Stomach (tissue), 9 donors: ENCODE data around the gene TXLNG. TPM values are rescaled to one million over a fixed set of nuclear protein-coding genes. Genes with fewer than 3 reads are reported as not detected.

Experiments
- DNase-seq, 2 donors: peaks; one replicate each; pipeline versions ENCODE4 v3.0.0 to v3.0.0-alpha.2; 2013 to 2019
- H3K27ac ChIP-seq, 5 donors: fragments of 200-600 bp in 4 of 5; sonication (generic) in 4 of 5; one replicate each; pipeline ENCODE4 v1.5.1; 2013 to 2019; ENCODE audit warnings: mild to moderate bottlenecking in 1 of 5, moderate library complexity in 1 of 5
- H3K27me3 ChIP-seq, 3 donors: fragments of 200-600 bp; sonication (generic); one replicate each; pipeline ENCODE4 v1.5.1; 2017 to 2019; ENCODE audit warnings: mixed run types in 1 of 3
- H3K36me3 ChIP-seq, 4 donors: fragments of 200-600 bp; sonication (generic); 1 replicate in 3 of 4; 2 replicates in 1 of 4; pipeline ENCODE4 v1.5.1; 2016 to 2019
- H3K4me1 ChIP-seq, 4 donors: fragments of 200-600 bp; sonication (generic); one replicate each; pipeline ENCODE4 v1.5.1; 2016 to 2019
- H3K4me3 ChIP-seq, 4 donors: fragments of 200-600 bp; sonication (generic) in 3 of 4; one replicate each; pipeline ENCODE4 v1.5.1; 2016 to 2019; ENCODE audit warnings: mild to moderate bottlenecking in 1 of 4
- H3K9me3 ChIP-seq, 4 donors: fragments of 200-600 bp; sonication (generic); one replicate each; pipeline ENCODE4 v1.5.1; 2016 to 2019
- EP300 ChIP-seq: sonication (generic); formaldehyde crosslinking; IDR thresholded peaks from one replicate; pipeline ENCODE4 v1.6.1; 2017; ENCODE audit warnings: antibody characterized with exemption
- POLR2A ChIP-seq, 4 donors: fragments of 450-650 bp; IDR thresholded peaks; one replicate each; pipeline ENCODE4 v1.6.1; 2016; ENCODE audit warnings: antibody characterized with exemption in 4 of 4, control low read depth in 2 of 4, mild to moderate bottlenecking in 1 of 4, moderate library complexity in 1 of 4
- POLR2AphosphoS5 ChIP-seq, 3 donors: sonication (generic); formaldehyde crosslinking; IDR thresholded peaks; one replicate each; pipeline ENCODE4 v1.6.1; 2016; ENCODE audit warnings: antibody characterized with exemption in 3 of 3
- WGBS, 5 donors: extraction: QIAGEN DNeasy Blood & Tissue Kit in 3 of 5; methylation state at CpG; one replicate each; pipeline versions ENCODE4 v1.1.5 to v1.1.7; 2013 to 2018; 5-methylcytosine and 5-hydroxymethylcytosine counted together
- intact Hi-C: fragments of 100-400 bp; cut with DNase I; formaldehyde crosslinking; loops from one replicate; pipeline ENCODE4 v1.15.1; 2023; ENCODE audit warnings: low total_unique reads
- polyA plus RNA-seq, 3 donors: library from polyadenylated mRNA; stranded (reverse); fragments of 200-250 nt; gene quantifications; one replicate each; pipeline ENCODE4 v1.2.3, GENCODE V29; 2013
- total RNA-seq, 5 donors: library from RNA; depleted of rRNA; stranded (reverse); fragments of >200 nt; gene quantifications; one replicate each; pipeline versions ENCODE4 v1.1.0 to v1.2.3, GENCODE V29; 2014 to 2016
- TF ChIP-seq, protein P1 (sequence below), 7 experiments: fragments of 450-650 bp in 4 of 7; fragments of 200-600 bp in 3 of 7; sonication (generic) in 3 of 7; IDR thresholded peaks; one replicate each; pipeline ENCODE4 v1.5.1; 2016 to 2019; ENCODE audit warnings: antibody characterized with exemption in 7 of 7, control low read depth in 2 of 7, mild to moderate bottlenecking in 1 of 7
- donor health status: healthy with polysubstance abuse.
- donor health status: Bipolar disorder and iron deficiency.
- donor health status: healthy.

TXLNG gene
- total and polyA plus RNA-seq, 8 donors, result 4.6 to 25.7 (median 9.7) TPM

DNA sequence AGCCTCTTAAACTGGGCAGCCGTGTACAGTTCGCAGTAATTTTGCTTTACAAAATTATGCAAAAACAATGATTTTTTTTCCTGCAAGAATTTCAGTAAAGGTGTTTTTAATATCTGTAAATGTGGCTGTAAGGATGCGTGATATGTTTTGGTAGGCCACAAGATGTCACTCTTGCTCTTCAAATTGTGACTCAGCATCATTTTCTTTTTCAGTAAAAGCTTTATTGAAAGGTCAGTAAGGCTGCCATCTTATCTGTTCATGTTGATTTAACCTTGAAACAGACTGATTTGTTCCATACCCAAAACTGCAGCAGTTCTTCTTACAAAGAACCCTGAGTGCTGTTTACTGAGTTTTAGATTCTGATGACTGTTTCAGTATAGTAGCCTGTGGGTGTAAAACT lies 39.9 kb downstream of the TXLNG start:
- no peak overlapping the region for H3K4me3 ChIP-seq
- intact Hi-C loops, result no loop called here
- no peaks in the 10 kb centered on the region for H3K9me3 ChIP-seq
- TF ChIP-seq POLR2AphosphoS5 (IDR thresholded peaks at IDR 0.05) (peak in 1 of 3 donors; percentile 16), POLR2A (IDR thresholded peaks at IDR 0.05) (no peak), EP300 (no peak)
- TF ChIP-seq, protein P1, sequence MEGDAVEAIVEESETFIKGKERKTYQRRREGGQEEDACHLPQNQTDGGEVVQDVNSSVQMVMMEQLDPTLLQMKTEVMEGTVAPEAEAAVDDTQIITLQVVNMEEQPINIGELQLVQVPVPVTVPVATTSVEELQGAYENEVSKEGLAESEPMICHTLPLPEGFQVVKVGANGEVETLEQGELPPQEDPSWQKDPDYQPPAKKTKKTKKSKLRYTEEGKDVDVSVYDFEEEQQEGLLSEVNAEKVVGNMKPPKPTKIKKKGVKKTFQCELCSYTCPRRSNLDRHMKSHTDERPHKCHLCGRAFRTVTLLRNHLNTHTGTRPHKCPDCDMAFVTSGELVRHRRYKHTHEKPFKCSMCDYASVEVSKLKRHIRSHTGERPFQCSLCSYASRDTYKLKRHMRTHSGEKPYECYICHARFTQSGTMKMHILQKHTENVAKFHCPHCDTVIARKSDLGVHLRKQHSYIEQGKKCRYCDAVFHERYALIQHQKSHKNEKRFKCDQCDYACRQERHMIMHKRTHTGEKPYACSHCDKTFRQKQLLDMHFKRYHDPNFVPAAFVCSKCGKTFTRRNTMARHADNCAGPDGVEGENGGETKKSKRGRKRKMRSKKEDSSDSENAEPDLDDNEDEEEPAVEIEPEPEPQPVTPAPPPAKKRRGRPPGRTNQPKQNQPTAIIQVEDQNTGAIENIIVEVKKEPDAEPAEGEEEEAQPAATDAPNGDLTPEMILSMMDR (IDR thresholded peaks at IDR 0.05), result peak in 5 of 7 experiments; percentile 11 to 57 (median 32)
- H3K27me3 ChIP-seq, result no peaks in the 10 kb centered on the region
- peaks cover 0 to 57% (median 35%) of the 10 kb centered on the region in 4 donors for H3K36me3 ChIP-seq
- WGBS, 5 donors, result 23 to 52% (median 38%) methylated on average over 3 of the region's 3 CpGs
- peak overlapping the region in 2 of 5 donors; percentile 63 to 80 for H3K27ac ChIP-seq
- peaks cover 0 to 23% (median 0%) of the 10 kb centered on the region in 4 donors for H3K4me1 ChIP-seq
- DNase-seq, result peak in 1 of 2 donors; percentile 70

DNA sequence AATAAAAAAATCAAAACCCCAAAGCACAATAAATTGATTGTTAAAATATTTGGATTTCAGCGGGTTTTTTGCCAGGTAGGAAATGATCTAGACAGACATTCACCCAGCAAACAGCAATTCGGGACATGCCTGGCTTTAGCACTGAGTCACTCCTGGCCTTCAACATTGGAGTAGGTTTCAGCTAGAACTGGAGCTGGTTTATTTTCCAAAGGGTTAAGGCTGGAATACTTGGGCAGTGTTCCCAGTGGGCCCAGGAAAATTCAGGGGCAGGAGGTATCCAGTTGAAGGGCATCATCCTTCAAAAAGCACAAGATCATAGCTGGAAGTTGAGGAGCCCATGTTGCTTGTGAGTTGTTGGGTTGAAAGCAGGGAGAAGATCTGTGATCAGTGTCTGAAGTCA lies 41.0 kb downstream of the TXLNG start:
- DNase-seq, result no peak
- 75 to 92% (median 84%) methylated on average over 2 of the region's 2 CpGs for WGBS, 5 donors
- H3K9me3 ChIP-seq, result no peaks in the 10 kb centered on the region
- peaks cover 0 to 55% (median 31%) of the 10 kb centered on the region in 4 donors for H3K36me3 ChIP-seq
- peak overlapping the region in 3 of 5 donors; percentile 33 to 80 (median 63) for H3K27ac ChIP-seq
- H3K27me3 ChIP-seq, result no peaks in the 10 kb centered on the region
- peaks cover 0 to 27% (median 0%) of the 10 kb centered on the region in 4 donors for H3K4me1 ChIP-seq
- intact Hi-C loops, result no loop called here
- H3K4me3 ChIP-seq, result no peak overlapping the region
- TF ChIP-seq POLR2A (IDR thresholded peaks at IDR 0.05), result no peak
- TF ChIP-seq POLR2AphosphoS5 (IDR thresholded peaks at IDR 0.05), result no peak
- TF ChIP-seq, protein P1 (IDR thresholded peaks at IDR 0.05), result no peak
- no peak for TF ChIP-seq EP300

DNA sequence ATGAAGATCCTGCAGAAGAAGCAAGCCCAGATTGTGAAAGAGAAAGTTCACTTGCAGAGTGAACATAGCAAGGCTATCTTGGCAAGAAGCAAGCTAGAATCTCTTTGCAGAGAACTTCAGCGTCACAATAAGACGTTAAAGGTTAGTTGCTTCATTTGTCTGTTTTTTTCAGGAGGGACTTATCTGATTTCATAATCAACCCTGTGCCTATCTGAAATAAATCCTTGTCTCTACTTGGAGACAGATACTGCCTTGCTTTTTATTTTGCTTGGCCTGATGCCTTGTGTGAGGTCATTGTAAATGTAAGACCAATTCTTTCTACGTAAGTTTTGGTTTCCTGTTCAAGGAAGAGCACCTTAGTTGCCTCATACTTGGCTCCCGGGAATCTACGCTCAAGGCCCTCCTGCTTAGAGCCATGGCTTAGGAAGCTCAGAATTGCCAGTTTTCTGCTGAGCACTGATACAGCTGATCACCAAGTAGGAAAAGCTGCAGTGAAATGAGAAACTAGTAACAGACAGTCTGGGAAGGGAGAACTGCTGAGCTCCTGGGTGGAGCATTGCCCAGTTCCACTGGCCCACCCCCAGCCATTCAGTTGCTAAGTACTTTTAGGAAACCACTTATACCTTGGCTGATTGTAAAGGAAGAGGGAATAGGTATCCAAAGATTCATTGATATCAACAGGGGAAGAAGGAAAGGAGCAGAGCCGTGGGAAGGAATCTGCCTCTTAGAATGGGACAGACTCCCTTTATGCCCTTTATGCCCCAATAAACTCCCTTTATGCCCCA lies 42.0 kb downstream of the TXLNG start:
- Histone ChIP-seq H3K27me3 (no peaks in the 10 kb centered on the region), H3K4me1 (peaks cover 0 to 31% (median 0%) of the 10 kb centered on the region in 4 donors), H3K36me3 (peaks cover 0 to 55% (median 30%) of the 10 kb centered on the region in 4 donors), H3K9me3 (no peaks in the 10 kb centered on the region), H3K4me3 (no peak overlapping the region), H3K27ac (peak overlapping the region in 4 of 5 donors; percentile 33 to 80 (median 65))
- WGBS, 5 donors, result 38 to 65% (median 44%) methylated on average over 6 of the region's 6 CpGs
- intact Hi-C loops, result no loop called here
- TF ChIP-seq POLR2AphosphoS5 (IDR thresholded peaks at IDR 0.05), result peak in 2 of 3 donors; percentile 16 to 17
- TF ChIP-seq, protein P1 (IDR thresholded peaks at IDR 0.05), result no peak
- no peak for TF ChIP-seq EP300
- TF ChIP-seq POLR2A (IDR thresholded peaks at IDR 0.05), result no peak
- DNase-seq, result peak in 1 of 2 donors; percentile 43

DNA sequence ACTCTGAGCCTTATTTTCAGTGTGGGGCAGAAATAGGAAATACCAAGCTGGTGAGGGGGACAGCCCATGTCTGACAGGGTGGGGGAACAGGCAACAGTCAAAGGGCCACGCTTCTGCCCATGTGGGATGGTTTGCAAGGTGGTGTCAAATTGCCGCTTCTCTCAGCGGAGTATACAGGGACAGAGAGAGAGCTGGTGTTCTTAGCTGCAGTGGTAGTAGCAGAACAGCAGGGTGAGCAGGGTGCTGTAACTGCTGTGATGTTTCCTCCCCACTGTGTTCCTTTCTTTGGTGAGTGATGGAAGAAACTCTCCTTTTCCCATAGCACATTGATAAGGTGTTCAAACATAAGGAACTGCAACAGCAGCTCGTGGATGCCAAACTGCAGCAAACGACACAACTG lies 46.0 kb downstream of the TXLNG start:
- WGBS, 5 donors, result 30 to 78% (median 60%) methylated on average over 5 of the region's 5 CpGs
- Histone ChIP-seq H3K27ac (no peak overlapping the region), H3K36me3 (peaks cover 0 to 70% (median 47%) of the 10 kb centered on the region in 4 donors), H3K4me1 (peaks cover 0 to 22% (median 0%) of the 10 kb centered on the region in 4 donors), H3K9me3 (no peaks in the 10 kb centered on the region), H3K27me3 (no peaks in the 10 kb centered on the region), H3K4me3 (no peak overlapping the region)
- TF ChIP-seq POLR2A (IDR thresholded peaks at IDR 0.05) (no peak), POLR2AphosphoS5 (IDR thresholded peaks at IDR 0.05) (no peak), EP300 (no peak)
- TF ChIP-seq, protein P1 (IDR thresholded peaks at IDR 0.05), result no peak
- DNase-seq, result no peak
- intact Hi-C loops, result no loop called here
